GM21381 (cell line): ENCODE measurements around the gene SAXO2.
"Not testable (repeated sequence)": the region's sequence is repeated elsewhere in the genome, so short reads cannot be mapped to it uniquely, and the experiment has no call there.

Source experiments
- ATAC-seq: cut with Tn5 transposase; IDR thresholded peaks from one replicate; pipeline ENCODE4 v1.9.1; 2021; ENCODE audit warnings: mild to moderate bottlenecking, moderate library complexity; ENCODE audit not compliant: unreplicated experiment

The SAXO2 gene

GRCh38 chr15:82262422-82263026 is at the start of gene SAXO2, which contains the start of gene EFL1:
SAXO2 (plus strand) TSS chr15:82262818; CDS start chr15:82262880, 62 bp downstream.
EFL1 (minus strand) TSS chr15:82262734; CDS start chr15:82261778, 956 bp downstream.
- peak; percentile 96 for ATAC-seq

GRCh38 chr15:82216092-82216491 is 46.5 kb upstream of the SAXO2 start:
- ATAC-seq = not testable (repeated sequence)

DNA sequence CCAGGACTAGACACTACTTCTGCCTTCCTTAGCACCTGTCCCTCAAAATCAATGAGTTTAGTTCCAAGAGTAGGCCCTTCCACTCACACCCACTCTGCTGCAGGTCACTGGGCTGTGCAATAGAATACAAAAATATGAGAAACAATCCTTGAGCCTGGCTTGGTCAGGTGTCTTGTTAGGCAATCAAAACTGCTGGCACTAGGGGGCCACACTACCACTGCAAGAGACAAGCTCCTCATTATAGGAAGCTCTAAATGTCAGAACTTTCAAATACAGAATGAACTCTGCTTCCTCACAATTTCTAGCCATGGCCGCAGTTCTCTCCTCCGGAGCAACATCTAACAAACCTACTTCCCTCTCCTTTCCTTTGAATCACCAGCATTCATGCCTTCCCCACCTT is 41.1 kb upstream of the SAXO2 start:
- ATAC-seq = not testable (repeated sequence)

- no peak for ATAC-seq
Observed at GRCh38 chr15:82228750-82229149, 33.9 kb upstream of the SAXO2 start.

DNA sequence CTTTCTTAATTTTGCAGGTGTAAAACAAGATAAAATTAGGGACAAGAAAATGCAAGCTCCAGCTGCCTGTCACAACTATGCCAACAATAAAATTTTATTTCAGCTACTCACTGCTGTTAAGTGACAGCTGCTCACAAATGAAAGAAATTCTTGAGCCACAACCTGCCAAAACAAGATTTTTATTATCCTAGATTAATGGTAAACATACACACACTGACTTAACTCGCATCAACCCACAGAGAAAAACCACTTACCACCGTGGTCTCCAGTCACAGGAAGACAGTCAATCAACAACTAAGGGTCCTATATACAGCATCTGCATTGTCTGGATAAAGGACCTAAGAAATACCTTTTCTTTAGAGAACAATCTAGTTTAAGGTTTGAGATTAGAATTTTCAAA is 31.4 kb upstream of the SAXO2 start:
- no peak for ATAC-seq

- no peak for ATAC-seq
Observed at GRCh38 chr15:82231842-82232241, 30.8 kb upstream of the SAXO2 start.

DNA sequence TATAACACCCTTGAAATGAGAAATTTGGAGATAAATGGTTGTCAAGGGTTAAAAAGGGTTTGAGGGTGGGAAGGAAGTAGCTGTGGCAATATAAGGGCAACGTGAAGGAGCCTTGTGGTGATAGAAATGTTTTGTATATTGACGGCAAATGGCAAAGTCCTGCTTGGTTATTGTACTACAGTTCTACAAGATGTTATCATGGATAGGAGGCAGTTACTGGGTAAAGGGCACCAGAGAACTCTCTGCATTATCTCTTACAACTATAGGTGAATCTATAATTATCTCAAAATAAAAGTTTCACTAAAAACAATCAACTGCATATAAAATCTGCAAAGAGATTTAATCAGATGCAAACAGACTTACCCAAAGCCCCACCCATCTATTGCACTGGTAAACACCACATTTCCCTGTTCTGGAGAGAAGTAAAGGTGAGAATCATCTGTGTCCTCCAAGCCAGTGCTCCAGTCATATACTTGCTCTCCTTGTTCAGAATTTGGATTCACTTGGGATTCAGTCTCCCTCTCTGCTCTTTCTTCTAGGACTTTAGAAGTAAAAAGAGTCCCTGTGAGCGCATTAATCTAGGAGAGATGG is 24.6 kb upstream of the SAXO2 start:
- ATAC-seq = not testable (repeated sequence)

GRCh38 chr15:82239685-82240391 is 22.8 kb upstream of the SAXO2 start:
- ATAC-seq = no peak

- ATAC-seq = not testable (repeated sequence)
Observed at GRCh38 chr15:82241836-82242499, 20.6 kb upstream of the SAXO2 start.

- ATAC-seq = not testable (repeated sequence)
Observed at GRCh38 chr15:82243644-82244043, 19.0 kb upstream of the SAXO2 start.

DNA sequence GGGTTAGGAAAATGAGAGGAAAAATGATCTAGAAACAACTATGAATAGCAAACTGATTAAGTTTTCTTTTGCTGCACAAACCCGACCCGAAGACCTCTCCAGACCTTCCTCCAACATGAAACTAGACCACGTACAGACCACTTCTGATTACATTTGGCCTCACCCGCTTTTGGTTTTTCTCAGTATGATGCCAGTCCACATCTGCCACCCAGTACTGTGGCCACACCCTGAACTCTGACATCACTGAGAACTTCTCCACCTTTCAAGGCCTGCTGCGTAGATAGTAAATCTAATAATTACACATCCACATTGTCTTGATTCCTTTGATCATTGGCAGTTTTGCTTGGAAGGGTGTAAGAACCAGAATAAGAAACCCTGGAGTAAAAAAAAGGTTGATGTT is 16.7 kb upstream of the SAXO2 start:
- not testable (repeated sequence) for ATAC-seq

GRCh38 chr15:82248261-82248660 is 14.4 kb upstream of the SAXO2 start:
- ATAC-seq = not testable (repeated sequence)

- peak; percentile 20 for ATAC-seq
Observed at GRCh38 chr15:82261566-82262421, 824 bp upstream of the SAXO2 start.

- no peak for ATAC-seq
Observed at GRCh38 chr15:82263350-82263749, 732 bp downstream of the SAXO2 start.

GRCh38 chr15:82267137-82267536 is 4.5 kb downstream of the SAXO2 start:
- ATAC-seq = not testable (repeated sequence)

DNA sequence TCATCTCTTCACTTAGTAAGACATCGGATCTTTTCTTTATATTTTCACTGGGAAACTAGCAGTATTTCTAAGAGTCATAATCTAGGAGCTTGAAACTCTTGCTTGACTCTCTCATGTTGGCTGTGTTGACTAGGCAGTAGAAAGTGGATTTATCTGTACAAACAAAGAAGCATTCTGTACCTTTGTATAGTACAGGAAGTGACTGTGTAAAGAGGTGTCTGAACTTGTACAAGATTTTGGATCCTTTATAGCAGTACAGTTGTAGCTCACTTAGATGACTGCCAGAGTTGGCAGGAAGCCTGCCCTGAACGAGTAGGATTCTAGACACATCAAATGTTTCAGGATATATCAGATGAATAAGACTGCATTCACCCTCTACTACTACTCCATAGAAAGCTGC is 5.8 kb downstream of the SAXO2 start:
- ATAC-seq = not testable (repeated sequence)

GRCh38 chr15:82272154-82272553 is 9.5 kb downstream of the SAXO2 start:
- ATAC-seq = no peak

GRCh38 chr15:82275410-82275809 is 12.8 kb downstream of the SAXO2 start:
- ATAC-seq = no peak

DNA sequence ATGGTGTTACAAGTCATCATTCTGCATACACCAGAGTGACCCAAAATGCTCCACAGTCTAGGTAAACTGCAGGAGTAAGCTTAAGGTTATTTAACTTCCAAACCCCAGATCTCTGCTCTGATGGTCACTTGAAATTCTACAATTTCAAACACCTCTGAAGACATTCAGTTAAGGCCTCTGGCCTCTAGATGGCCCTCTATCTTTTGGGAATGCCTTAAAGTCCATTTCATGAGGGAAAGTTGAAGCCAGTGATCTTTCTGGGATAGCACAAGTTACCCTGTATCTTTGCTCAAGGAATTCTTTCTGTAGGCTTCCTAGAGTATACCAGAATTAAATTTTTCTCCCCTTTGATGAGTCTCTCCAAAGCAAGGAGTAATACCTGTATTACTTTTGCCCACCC is 18.7 kb downstream of the SAXO2 start:
- ATAC-seq = not testable (repeated sequence)

DNA sequence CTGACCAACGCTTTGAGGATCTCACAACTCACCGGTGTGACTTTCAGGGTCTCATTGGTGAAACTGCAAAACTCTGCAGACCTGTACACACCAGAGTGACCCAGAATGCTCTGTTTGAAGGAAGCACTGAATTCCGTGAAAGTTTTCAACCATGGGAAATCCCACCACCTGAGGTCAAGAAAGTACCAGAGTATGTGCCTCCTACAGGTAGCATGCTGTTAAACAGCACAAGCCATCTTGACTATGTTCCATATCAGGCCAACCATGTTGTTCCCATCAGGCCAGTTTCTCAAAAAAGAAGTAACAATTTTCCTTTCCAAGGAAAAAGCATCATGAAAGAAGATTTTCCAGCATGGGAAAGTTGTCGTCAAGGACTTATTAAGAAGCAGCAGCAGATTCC is 19.8 kb downstream of the SAXO2 start:
- not testable (repeated sequence) for ATAC-seq
